NCI-H526 (cell line): Measurements from ENCODE around the gene PCDH15.

Source experiments
- DNase-seq, 2 experiments: peaks; one replicate each; lab custom pipeline; 2025; lab: John Stamatoyannopoulos, UW

The PCDH15 gene

DNA sequence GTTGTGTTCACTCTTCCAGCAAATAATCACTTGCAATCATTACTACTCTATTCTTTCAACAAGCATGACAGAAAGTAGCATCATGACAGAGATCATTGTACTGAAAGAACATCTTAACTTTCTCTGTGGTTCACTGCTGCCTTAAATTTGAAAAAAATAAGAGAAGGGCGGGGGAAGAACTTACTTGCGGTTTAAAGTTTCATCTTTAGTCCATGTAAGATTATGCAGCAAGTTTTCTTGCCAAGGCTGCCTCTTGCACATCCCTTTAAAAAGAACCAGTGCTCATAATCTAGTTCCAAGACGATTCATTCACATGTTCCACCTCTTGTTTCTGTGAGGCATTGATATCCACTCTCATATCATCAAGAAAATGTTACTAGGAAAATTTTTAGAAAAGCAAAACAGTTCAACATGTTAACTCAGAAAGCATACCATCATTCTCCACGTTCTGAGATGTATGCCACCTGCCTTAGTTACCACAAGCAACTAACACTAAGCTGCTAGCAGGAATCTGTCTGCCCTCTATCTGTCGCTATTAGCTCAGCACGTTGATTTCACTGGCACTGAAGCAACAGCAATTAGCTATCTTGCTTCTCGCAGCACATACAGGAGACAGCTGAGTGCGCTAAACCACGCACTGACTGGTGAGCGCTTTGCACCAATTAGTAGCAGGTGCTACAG lies at the start of gene PCDH15:
TSS of gene PCDH15 (minus strand) at position 491 of the 681 bp plus-strand sequence. CDS start 136,969 bp downstream, outside the sequence.
- DNase-seq, result peak; percentile 25 to 42

DNA sequence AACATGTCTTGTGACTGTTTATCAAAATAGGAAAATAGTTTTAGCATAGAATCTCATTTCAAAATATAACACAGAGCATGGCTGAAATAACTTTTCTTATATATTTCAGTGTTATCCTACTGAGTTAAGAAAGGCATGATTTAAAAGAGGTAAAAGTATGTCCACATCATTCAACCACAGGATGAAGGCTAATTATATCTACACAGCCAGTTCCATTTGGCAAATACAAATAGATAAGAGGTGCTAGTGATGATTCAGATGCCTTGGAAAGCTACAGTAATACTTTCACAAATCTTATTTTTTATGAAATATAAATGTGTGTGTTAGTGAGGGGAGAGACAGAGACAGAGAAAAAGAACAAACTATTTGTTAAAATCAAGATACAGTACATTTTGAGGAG lies 42.9 kb upstream of the PCDH15 start:
- no peak for DNase-seq

DNA sequence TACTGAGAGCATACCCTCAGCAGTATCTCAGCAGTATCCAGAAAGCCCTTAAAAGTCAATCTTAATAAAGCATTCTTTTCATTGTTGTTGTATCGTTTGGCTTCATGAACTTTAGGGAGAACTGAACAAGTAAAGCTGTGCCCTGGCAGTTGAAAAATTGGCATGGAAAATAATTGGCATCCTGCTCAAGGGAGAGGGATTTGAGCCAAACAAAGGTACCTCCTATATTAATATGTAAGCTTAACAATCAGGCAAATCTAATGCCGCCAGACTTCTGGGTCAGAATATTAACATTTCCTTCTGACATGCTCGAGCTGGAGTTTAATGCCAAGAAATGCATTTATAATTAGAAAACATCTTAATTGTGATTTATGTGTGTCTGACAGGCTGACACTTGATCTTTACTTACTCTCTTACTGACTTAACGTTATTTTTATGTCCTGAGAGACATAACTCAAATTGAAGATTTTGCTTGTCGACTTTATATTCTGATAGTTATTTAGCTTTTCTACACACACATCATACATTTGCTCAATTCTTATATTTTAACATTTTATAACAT lies 42.1 kb upstream of the PCDH15 start:
- DNase-seq, result no peak

DNA sequence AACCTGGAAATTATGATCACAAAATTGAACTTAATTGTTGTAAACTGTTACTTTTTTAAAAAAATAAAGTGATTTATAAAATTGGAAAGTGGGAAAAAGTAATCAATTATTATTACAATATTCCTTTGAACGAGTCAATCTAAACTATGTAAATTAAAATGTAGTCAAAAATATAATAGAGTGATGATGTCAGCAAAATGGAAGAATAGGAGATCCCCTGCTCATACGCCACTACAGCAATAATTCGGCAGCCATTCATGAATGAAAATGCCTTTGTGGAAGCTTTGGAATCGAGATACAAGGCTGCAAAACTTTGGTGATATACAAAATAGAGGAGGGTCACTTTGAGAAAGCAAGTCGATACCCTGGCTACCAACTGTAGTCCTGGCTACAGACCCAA lies 36.4 kb upstream of the PCDH15 start:
- no peak for DNase-seq

DNA sequence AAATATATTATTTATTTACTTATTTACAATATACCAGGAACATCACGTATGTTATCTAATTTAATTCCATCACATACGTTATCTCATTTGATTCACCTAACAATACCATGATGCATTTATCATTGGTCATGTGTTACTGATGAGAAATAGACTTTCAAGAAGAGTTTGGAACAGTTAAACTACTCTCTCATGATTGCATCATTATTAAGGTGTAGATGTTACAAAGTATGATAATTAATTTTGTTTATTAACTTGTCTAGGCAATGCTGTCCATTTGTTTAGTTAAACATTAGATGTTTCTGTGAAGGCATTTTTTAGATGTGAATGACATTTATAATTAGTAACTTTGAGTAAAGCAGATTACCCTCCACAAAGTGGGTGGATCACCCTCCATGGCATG lies 32.0 kb upstream of the PCDH15 start:
- DNase-seq, result no peak

DNA sequence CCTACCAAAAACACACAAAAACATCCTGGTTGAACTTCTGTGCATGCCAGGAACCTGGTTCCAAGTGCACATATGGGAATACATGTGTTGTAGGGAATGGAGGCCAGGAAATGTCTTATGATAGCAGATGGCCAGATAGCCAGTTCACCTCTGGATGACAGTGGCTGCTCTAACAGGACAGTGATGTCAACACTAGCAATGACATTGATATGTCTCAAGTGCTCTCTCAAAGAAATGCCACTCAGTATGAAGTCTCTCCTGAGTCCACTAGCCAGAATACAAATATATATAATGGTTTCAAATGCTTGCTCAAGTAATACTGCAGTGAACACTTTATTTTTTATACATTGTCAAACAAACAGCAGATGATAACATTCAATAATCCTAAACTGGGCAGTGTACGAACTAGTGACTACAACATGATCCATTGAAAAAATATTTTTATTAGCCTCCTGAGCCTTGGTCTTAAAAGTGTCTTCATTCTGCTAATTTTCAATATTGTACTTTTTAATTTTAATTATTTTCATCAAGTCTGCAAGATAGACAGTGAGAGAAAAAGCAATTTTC lies 26.0 kb upstream of the PCDH15 start:
- DNase-seq, result no peak

DNA sequence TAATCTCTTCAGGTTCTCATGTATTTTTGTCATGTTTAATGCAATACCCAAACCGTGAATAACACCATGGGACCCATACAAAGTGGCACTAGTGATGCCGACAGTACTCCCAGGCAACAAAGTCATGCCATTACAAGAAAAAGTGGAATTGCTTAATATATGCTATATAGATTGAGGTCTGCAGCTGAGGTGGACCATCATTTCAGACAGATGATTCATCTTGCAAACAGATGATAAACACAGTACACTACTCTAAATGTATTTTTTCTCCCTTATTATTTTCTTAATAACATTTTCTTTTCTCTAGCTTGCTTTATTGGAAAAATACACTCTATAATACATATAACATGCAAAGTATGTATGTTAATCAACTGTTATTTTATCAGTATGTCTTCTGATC lies 14.6 kb upstream of the PCDH15 start:
- no peak for DNase-seq

DNA sequence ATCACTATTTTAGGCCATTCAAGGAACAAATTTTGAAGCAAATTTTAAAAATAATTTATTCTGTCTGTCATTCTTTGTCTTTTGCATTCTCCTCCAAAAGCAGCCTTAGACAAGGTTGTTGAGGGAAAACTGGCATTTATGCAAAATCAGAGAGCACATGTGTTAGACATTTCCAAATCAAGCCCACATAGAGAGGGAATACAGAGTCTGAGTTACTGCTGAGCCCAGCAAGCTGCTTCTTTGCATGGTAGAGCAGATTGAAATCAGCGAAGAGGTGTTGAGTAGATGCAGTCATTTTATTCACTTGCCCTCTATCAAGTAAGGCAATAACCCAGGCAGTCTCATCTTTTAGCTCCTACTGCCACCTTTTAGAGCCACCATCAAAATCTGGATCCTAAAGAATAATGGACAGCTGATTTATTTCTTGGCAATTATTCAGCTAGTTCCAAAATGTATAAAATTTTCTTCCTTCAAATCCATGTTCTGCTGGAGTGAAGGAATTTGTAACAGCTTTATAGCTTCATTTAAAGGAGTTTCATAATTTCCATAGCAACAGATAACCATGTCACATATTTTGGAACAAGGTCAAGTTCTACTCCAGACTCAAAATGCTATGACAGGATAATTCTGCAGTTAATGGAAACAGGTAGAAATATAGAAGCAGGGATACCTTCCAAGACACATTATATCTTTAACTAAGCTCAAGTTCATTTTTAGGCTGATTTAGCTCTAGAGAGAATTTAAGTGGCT lies 7.3 kb upstream of the PCDH15 start:
- DNase-seq, result no peak

DNA sequence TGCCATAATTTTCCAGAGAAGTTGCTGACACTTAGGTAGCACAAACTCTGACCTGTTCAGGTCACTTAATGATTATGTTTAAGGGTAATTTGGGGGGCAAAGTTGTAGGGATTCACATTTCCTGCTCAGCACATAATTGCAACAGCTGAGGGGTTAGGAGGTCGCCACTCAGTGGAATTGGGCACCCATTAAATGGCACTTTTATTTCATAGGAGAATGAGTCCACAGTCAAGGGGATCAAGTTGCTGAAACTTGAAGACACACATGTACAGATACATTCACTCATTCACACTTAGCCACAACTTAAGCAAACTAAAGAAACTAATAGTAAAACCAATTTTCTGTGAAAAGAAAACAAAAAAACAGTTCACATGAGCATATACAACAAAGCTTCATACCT lies 1.5 kb downstream of the PCDH15 start:
- DNase-seq, result no peak

DNA sequence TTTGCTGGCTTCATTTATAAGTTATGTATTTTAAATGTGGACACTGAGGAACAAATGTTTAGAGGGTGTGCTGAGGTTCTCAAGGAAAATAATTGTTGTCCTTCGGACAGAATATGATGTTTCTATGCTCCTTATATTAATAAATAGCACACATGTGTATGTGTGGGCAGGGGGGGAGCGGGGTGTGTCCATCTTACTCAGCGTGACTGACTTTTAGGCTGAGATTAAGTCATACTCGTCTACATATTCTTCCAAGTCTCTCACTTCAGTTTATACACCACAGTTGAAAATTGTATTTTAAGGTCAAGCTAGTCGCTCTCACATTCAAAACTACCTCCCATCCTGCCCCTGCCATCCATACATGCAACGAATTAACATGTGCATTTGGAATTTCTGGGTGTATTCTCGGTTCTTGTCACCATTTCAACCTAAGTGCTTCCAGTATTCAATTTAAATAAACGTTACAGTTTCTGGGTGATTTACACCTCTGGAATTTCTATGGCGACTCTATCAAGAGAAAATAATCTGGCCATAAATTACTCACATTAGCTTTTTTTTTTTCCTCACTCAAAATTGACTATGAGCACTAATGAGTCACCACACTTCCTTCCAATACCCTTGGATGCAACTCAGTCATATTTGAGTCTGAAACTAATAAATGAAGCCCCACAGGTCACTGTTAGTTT lies 3.3 kb downstream of the PCDH15 start:
- DNase-seq, result no peak

DNA sequence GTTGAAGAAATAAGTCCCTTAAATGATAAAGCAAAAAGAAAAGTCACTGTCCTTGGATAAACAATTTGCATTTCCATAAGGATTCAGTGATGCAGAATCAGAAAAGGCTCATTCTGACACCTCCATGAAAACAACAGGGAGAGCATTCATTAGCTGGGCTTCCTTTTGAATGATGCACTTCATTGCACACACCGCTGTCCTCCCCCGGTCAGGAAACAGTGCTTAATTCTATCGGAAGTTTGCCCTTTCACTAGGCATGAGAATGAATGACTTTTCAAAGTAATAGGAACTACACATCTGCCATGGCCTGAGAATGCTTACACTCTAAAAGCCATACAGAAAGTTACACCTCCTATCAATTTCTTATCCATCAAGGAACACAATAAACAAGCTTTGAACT lies 4.2 kb downstream of the PCDH15 start:
- no peak for DNase-seq

DNA sequence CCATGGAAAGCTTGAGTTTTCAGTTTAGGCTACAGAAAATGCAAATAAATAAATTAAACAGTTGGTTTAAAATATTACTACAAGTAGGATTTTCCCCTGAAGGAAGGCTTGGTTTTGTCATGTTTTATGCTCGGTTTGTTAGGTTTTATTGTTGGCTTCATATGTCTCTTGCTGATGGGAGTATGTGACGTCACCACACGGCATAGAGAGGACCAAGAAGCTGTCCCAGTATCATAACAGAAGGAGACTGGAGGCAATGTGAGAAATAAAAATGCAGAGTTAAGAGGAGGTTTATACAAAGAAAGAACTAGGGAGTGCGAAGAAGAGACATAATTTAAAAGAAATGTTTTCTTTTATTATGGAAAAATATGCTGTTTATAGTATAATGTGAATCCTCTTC lies 24.4 kb downstream of the PCDH15 start:
- no peak for DNase-seq

DNA sequence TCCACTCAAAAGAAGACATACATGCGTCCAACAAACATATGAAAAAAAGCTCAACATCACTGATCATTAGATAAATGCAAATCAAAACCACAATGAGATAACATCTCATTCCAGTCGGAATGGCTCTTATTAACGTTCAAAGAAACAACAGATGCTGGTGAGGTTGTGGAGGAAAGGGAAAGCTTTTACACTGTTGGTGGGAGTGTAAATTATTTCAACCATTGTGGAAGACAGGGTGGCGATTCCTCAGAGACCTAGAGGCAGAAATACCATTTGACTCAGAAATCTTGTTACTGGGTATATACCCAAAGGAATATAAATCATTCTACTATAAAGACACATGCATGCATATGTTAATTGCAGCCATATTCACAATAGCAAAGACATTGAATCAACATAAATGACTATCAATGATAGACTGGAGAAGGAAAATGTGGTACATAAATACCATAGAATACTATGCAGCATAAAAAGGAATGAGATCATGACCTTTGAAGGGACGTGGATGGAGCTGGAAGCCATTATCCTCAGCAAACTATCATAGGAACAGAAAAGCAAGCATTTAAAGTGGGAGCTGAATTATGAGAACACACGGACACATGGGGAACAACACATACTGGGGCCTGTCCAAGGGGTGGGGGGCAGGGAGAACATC lies 28.4 kb downstream of the PCDH15 start:
- peak; percentile 23 to 24 for DNase-seq

DNA sequence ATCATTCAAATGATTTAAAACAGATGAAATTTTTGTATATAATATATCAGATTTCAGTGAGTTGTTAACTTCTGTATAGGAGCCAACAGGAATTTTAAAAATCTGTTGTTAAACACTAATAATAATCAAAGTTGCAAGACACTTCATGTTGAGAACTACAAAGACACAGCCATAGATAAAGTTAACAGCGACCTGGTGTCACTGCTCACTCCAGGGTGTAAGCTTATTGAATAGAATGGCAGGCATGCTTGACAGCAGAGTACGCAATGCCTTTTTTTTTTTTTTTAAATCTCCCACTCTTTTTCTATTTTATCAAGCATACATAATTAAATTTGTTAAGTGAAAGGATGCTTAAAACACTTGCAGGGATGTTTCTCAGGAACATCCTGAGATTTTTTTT lies 32.0 kb downstream of the PCDH15 start:
- no peak for DNase-seq

DNA sequence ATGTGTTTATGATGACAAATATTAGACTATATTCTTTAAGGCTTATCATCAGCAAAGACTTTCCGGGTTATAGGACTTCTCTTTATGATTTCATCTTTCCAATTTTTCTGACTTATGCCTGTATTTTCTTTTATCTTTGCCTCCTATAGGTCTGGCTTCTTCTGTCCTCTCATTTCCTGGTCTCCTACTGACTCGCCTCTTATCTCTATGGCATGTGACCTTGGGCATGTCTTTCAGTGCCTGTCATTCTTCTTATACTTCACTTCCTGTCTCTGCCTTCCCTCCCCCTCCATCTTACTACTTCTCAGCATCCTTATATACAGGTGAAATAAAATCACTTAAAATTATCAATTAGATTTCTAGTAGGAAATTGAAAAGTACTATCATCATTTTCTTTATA lies 42.2 kb downstream of the PCDH15 start:
- DNase-seq, result no peak

DNA sequence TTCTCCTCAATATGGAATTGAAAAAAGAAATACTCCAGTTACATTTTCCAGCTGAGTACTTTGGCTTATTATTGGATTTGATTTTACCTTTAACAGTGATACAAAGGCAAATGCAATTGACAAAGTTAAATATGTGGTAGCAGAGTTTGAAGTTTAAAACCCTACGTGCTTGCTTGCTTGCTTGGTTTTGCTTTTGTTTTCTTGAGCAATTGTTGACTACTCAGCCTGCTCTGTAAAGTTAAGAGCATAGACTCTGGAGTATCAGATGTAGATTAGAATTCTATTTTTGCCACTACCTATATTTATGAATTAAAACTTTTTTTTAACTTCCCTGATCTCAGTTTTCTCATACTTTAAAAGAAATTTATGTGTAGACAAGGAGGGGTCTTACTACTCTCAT lies 51.4 kb downstream of the PCDH15 start:
- no peak for DNase-seq

DNA sequence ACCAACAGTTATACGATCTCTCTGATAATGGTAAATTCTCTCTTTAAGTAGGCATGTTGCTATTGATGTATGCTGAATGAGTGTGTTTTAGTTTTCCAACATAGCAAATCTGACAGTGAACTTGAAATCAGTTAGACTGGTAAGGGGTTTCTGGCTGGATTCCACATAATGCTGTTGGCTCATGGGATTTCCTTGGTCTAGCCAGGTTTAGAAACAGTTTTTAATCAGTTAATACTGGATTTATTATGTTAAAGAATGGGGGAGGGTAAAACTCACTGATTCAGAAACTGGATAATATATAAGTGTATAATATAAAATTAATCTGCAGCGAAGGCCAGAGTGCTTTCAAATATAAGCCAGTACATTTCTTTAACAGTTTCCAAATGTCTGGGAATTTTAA lies 55.6 kb downstream of the PCDH15 start:
- DNase-seq, result no peak

DNA sequence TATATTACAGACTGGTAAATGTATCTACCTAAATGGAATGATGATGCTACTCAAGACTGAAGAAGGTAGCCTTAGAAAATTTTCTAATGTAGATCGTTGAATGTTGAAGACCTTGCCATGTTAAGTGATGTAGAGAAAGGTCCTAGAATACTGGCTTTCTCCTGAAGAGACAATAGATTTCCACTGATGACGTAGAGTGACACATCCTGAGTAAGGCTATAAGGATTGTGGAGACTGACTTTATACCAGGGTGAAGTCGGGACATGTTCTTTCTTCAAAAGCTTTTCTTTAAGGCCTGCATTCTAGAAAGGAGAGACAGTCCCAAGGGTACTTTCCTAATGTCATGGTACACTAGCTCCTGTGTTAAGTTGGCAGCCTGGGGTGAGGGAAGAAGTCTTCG lies 58.6 kb downstream of the PCDH15 start:
- DNase-seq, result no peak

DNA sequence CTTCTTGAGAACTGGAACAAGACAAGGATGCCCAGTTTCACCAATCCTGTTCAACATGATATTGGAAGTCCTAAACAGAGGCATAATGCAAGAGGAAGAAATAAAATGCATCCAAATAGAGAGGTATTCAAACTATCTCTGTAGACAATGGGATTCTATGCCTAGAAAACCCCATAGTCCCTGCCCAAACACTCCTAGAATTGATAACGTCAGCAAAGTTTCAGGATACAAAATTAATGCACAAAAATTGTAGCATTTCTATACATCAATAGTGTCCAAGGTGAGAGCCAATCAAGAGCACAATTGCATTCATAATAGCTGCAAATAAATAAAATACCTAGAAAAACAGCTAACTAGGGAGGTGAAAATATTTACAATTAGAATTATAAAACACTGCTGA lies 72.5 kb downstream of the PCDH15 start:
- no peak for DNase-seq

DNA sequence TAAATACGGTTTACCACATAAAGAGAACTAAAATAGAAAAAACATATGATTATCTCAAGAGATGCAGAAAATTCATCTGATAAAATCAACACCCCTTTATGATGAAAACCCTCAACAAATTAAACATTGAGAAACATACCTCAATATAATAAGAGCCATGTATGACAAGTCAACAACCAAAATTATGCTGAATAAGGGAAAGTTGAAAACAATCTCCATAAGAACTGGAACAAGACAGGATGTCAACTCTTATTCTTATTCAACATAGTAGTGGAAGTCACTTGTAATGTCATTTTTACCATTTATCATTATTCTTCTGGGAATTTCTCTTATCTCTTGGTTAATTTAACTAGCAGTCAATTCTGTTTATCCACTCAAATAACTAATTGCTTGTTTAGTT lies 79.0 kb downstream of the PCDH15 start:
- DNase-seq, result no peak

DNA sequence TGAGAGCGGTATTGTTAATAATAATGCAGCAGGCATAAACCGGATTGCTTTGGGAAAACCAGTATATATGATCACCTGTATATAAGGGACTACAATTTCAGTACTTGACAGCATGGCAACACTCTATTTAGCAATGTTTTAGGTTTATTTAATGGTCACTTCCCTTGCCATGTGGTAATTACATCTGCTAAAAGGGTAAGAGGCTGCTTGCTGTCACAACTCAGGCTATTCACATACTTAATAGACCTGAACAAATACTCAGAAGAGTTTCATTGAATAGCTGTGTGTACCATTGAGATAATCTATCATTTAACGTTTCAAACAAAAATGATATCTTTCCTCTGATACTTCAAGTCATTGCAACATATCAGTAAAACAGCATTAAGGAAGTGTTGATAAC lies 90.1 kb downstream of the PCDH15 start:
- no peak for DNase-seq

DNA sequence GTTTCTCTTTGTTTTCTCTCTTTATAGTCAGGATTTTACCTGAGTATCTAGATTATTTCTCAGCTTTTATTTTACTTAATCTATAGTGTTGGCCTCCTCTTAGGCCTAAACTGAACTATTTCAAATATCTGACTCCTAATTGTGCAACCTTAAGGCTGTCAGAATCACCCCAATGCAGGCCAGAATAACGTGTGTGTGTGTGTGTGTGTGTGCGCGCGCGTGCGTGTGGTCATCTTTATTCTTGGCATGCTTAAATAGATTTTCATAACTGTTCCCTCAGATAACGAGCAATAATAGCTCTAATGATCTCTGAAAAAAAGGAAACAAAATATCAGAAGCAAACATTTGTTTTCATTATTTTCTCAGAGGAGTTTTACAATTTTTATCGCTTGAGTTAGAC lies 92.4 kb downstream of the PCDH15 start:
- no peak for DNase-seq
